ENCODE results near the gene ELOVL7. TPM values are rescaled to one million over a fixed set of nuclear protein-coding genes. Genes with fewer than 3 reads are reported as not detected.

Gene ELOVL7
- polyA plus RNA-seq, 2 of the 4 experiments (the other 2 are of a cell fraction): 8.3 to 12.3 TPM

GRCh38 chr5:60705144-60705543 is 138.9 kb downstream of the ELOVL7 start:
- DNase-seq (ENCODE audit: low read depth in 1 of 2, low spot score in 1 of 2) (no peak), FAIRE-seq (no peak), ATAC-seq (no peak)
- H3K9me3 ChIP-seq: no peaks in the 10 kb centered on the region
- no peak overlapping the region for H3K27ac ChIP-seq
- H3K4me2 ChIP-seq: no peak overlapping the region
- no peak overlapping the region for H3K4me3 ChIP-seq
- CTCF ChIA-PET: interaction anchor here (2.3 kb wide), 1 partner anchor 10 kb away, joined by 6 read pairs; no protein-coding TSS in a partner anchor
- TF ChIP-seq MAFK (IDR thresholded peaks at IDR 0.05; ENCODE audit: partially characterized antibody): no peak
- H3K4me1 ChIP-seq: peaks cover 21% of the 10 kb centered on the region
- POLR2A ChIA-PET: no interaction called here

- ChIA-PET CTCF (interaction anchor here (0.9 to 2.3 kb wide), 4 partner anchors 11 to 19 kb away, joined by 3 to 7 read pairs (median 4); no protein-coding TSS in a partner anchor), POLR2A (no interaction called here)
- no peak overlapping the region for H3K4me3 ChIP-seq
- ATAC-seq: no peak
- no peak for TF ChIP-seq MAFK (IDR thresholded peaks at IDR 0.05; ENCODE audit: partially characterized antibody)
- no peak for TF ChIP-seq FOSB (CRISPR knock-in tag; IDR thresholded peaks at IDR 0.05)
- no peak for TF ChIP-seq RCOR1 (IDR thresholded peaks at IDR 0.05; ENCODE audit: low read depth, low read length)
- TF ChIP-seq FOSL2 (IDR thresholded peaks at IDR 0.05): no peak
- peak; percentile 81 for TF ChIP-seq FOSL2 (CRISPR knock-in tag; IDR thresholded peaks at IDR 0.05)
- peak in 1 of 2 experiments; percentile 67; a peak in 1 of 4 replicates for TF ChIP-seq CEBPB (IDR thresholded peaks at IDR 0.05)
- TF ChIP-seq MAX (IDR thresholded peaks at IDR 0.05): no peak
- no peak for TF ChIP-seq HOXA7 (CRISPR knock-in tag; IDR thresholded peaks at IDR 0.05)
- peak; percentile 27; the same call in 1 of the 2 replicates for TF ChIP-seq GATA3 (IDR thresholded peaks at IDR 0.05; ENCODE audit: borderline replicate concordance)
- TF ChIP-seq HOXB5 (CRISPR knock-in tag; IDR thresholded peaks at IDR 0.05): no peak
- TF ChIP-seq JUNB (IDR thresholded peaks at IDR 0.05): 0 out of 2 replicates have a peak, but pooled peaks have one; percentile 18
- H3K27ac ChIP-seq: no peak overlapping the region
- peak in 1 of 2 experiments; percentile 42 for DNase-seq (ENCODE audit: low read depth in 1 of 2, low spot score in 1 of 2)
- H3K4me2 ChIP-seq: peak overlapping the region; percentile 42
- no peaks in the 10 kb centered on the region for H3K9me3 ChIP-seq
- peaks cover 21% of the 10 kb centered on the region for H3K4me1 ChIP-seq
- WGBS (ENCODE audit: missing lambda C conversion rate): 19% methylated on average over 2 of the region's 2 CpGs
- no peak for FAIRE-seq
Measured at GRCh38 chr5:60703944-60704343, 140.1 kb downstream of the ELOVL7 start.

Other genes starting within 250 kb of the ELOVL7 start
- gene DEPDC1B, start 144.1 kb downstream of the ELOVL7 start, polyA plus RNA-seq (2011; rRNA removed): 27.2 and 34.8 TPM in 2 replicates
- 15.9 to 18.5 TPM (median 17.4 TPM) in 3 replicates for gene DEPDC1B, start 144.1 kb downstream of the ELOVL7 start, polyA plus RNA-seq (2017; fragmentation: RNase III; extraction: RNeasy Plus Mini Kit Qiagen cat#74134 plus additional on column Dnase treatment)
- 29.5 and 31.5 TPM in 2 replicates for gene ERCC8, start 100.8 kb upstream of the ELOVL7 start, polyA plus RNA-seq (2011; rRNA removed)
- gene ERCC8, start 100.8 kb upstream of the ELOVL7 start, polyA plus RNA-seq (2017; fragmentation: RNase III; extraction: RNeasy Plus Mini Kit Qiagen cat#74134 plus additional on column Dnase treatment): 21.3 to 26.1 TPM (median 22.9 TPM) in 3 replicates
- gene NDUFAF2, start 100.9 kb upstream of the ELOVL7 start, polyA plus RNA-seq (2011; rRNA removed): 40.4 and 66.1 TPM in 2 replicates
- 83.7 to 95.6 TPM (median 84.5 TPM) in 3 replicates for gene NDUFAF2, start 100.9 kb upstream of the ELOVL7 start, polyA plus RNA-seq (2017; fragmentation: RNase III; extraction: RNeasy Plus Mini Kit Qiagen cat#74134 plus additional on column Dnase treatment)

All from A549 (cell line).